WTC11 (cell line): ENCODE results near the gene CELF4.

Experiments used
- CBFB ChIP-seq: sonication (generic); formaldehyde crosslinking; IDR thresholded peaks from 2 replicates; pipeline ENCODE4 v1.8.1; 2022; ENCODE audit warnings: mild to moderate bottlenecking, low read depth, missing genetic modification reagents
- CTCF ChIP-seq: fragments of 200-600 bp; IDR thresholded peaks from 2 replicates; pipeline ENCODE4 v1.8.0; 2022; ENCODE audit warnings: antibody characterized with exemption
- E2F1 ChIP-seq: sonication (generic); formaldehyde crosslinking; IDR thresholded peaks from 2 replicates; pipeline ENCODE4 v1.8.0; 2022; ENCODE audit warnings: mild to moderate bottlenecking, missing genetic modification reagents
- ESRRA ChIP-seq: sonication (generic); formaldehyde crosslinking; IDR thresholded peaks from 2 replicates; pipeline ENCODE4 v1.8.1; 2022; ENCODE audit warnings: mild to moderate bottlenecking, missing genetic modification reagents, borderline replicate concordance
- JUN ChIP-seq: sonication (generic); formaldehyde crosslinking; IDR thresholded peaks from 2 replicates; pipeline ENCODE4 v1.8.0; 2023; ENCODE audit warnings: mild to moderate bottlenecking, missing genetic modification reagents
- NR3C1 ChIP-seq: sonication (generic); formaldehyde crosslinking; conservative IDR thresholded peaks from 2 replicates; pipeline ENCODE4 v1.8.1; 2023; ENCODE audit warnings: low read depth, mild to moderate bottlenecking, missing genetic modification reagents
- SMAD4 ChIP-seq: sonication (generic); formaldehyde crosslinking; IDR thresholded peaks from 2 replicates; pipeline ENCODE4 v1.8.0; 2022; ENCODE audit warnings: mild to moderate bottlenecking, missing genetic modification reagents
- TEAD4 ChIP-seq: sonication (generic); formaldehyde crosslinking; IDR thresholded peaks from 2 replicates; pipeline ENCODE4 v1.8.0; 2022; ENCODE audit warnings: mild to moderate bottlenecking, missing genetic modification reagents
- USF2 ChIP-seq: sonication (generic); formaldehyde crosslinking; IDR thresholded peaks from 2 replicates; pipeline ENCODE4 v1.8.1; 2023; ENCODE audit warnings: mild to moderate bottlenecking, missing genetic modification reagents, moderate library complexity
- ZNF138 ChIP-seq: sonication (generic); formaldehyde crosslinking; conservative IDR thresholded peaks from 2 replicates; pipeline ENCODE4 v1.8.1; 2022; ENCODE audit warnings: mild to moderate bottlenecking, moderate library complexity, missing genetic modification reagents
- ZNF263 ChIP-seq: sonication (generic); formaldehyde crosslinking; IDR thresholded peaks from 2 replicates; pipeline ENCODE4 v1.8.1; 2022; ENCODE audit warnings: low read depth, mild to moderate bottlenecking, moderate library complexity, missing genetic modification reagents
- ZNF281 ChIP-seq: sonication (generic); formaldehyde crosslinking; IDR thresholded peaks from 2 replicates; pipeline ENCODE4 v1.8.0; 2023; ENCODE audit warnings: mild to moderate bottlenecking, missing genetic modification reagents

GRCh38 chr18:37457341-37457740, 108.3 kb downstream of the CELF4 start:
- TF ChIP-seq ZNF281 (CRISPR knock-in tag) = no peak
- no peak for TF ChIP-seq NR3C1
- TF ChIP-seq CTCF = no peak
- no peak for TF ChIP-seq ESRRA (CRISPR knock-in tag)
- TF ChIP-seq TEAD4 (CRISPR knock-in tag) = no peak
- TF ChIP-seq USF2 (CRISPR knock-in tag) = no peak
- TF ChIP-seq ZNF263 (CRISPR knock-in tag) = no peak
- no peak for TF ChIP-seq JUN (CRISPR knock-in tag)
- TF ChIP-seq ZNF138 (CRISPR knock-in tag) = no peak
- TF ChIP-seq E2F1 (CRISPR knock-in tag) = no peak
- no peak for TF ChIP-seq SMAD4 (CRISPR knock-in tag)
- no peak for TF ChIP-seq CBFB (CRISPR knock-in tag)
